ENCODE data around the gene ACSL1. TPM values are rescaled to one million over a fixed set of nuclear protein-coding genes. Genes with fewer than 3 reads are reported as not detected.

Gene ACSL1
- total RNA-seq, 2 experiments from 2014 or later: 14.5 to 15.4 TPM

DNA sequence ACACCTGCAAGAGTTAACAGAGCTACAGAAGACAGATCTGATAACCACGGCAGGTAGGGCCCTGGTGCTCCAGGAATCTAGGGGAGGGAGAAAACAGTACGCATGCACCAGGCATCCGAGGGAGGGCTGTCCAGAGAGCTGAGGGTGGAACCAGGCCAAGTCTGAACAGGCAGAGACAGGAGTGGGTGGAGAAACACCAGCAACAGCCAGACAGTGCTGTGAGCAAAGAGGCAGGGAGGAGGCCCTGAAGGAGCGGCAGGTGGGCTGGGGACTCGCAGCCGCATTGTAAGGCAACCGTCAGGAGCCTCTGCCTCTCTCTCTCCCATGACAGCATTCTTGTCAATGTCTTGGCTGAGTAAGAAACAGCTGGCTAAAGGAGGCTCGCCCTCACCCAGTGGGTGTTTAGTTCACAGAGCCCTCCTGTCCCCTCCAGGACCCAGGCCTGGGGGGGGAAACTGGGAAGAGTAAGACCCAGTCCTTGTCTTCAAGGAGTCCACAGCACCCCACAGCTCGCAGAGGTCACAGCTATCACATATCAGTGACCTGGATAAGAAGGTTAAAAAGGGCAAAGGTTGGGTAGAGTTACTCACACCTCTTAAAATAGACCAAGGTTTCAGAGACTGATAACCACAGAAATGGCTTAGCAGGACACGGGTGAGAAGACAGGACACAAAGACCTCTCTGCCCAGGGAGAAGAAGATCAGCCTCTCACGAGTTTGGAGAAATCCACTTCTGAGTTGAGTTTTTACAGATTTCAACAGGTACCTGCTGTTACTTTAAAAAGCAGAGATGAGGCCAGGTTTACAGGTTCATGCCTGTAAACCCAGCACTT is 10.5 kb downstream of the ACSL1 start:
- ChIA-PET POLR2A (no interaction called here), CTCF (interaction anchor here (0.5 to 1.8 kb wide), 3 partner anchors 8 to 612 kb away, joined by 3 to 12 read pairs (median 4); partner anchors contain the start of gene ACSL1)
- no peaks in the 10 kb centered on the region for H3K27me3 Mint-ChIP-seq
- no peak for DNase-seq
- H3K4me3 Mint-ChIP-seq: no peak overlapping the region
- H3K36me3 Mint-ChIP-seq (ENCODE audit: low read depth): peaks cover 1% of the 10 kb centered on the region
- H3K9me3 Mint-ChIP-seq: no peaks in the 10 kb centered on the region
- peaks cover 37% of the 10 kb centered on the region for H3K4me1 Mint-ChIP-seq
- H3K27ac Mint-ChIP-seq: no peak overlapping the region

DNA sequence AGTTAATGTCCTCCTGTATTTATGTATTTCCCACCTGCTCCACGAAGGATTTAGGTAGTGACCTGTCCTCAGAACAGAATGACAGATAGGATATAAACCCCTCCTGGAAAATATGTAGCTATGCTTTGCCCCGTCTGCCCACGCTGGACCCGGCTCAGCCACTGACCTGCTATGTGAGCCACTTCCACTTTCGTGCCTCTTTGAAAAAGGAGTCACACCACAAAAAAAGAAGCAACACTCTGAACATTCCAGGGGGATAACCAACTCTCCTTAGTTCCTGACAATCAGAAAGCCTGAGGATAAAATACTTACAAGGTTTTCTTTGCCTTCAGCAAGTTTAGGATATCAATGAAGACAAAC is 11.1 kb downstream of the ACSL1 start:
- H3K4me3 Mint-ChIP-seq: no peak overlapping the region
- ChIA-PET POLR2A (no interaction called here), CTCF (interaction anchor here (1.0 to 1.8 kb wide), 2 partner anchors 8 to 11 kb away, joined by 4 to 12 read pairs; partner anchors contain the start of gene ACSL1)
- no peaks in the 10 kb centered on the region for H3K27me3 Mint-ChIP-seq
- DNase-seq: no peak
- peaks cover 33% of the 10 kb centered on the region for H3K4me1 Mint-ChIP-seq
- H3K27ac Mint-ChIP-seq: no peak overlapping the region
- H3K36me3 Mint-ChIP-seq (ENCODE audit: low read depth): peaks cover 1% of the 10 kb centered on the region
- H3K9me3 Mint-ChIP-seq: no peaks in the 10 kb centered on the region

- no peak for DNase-seq
- CTCF ChIA-PET: interaction anchor here (1.2 to 1.4 kb wide), 3 partner anchors 12 to 33 kb away, joined by 3 to 4 read pairs (median 3); no protein-coding TSS in a partner anchor
- POLR2A ChIA-PET: no interaction called here
- Mint-ChIP-seq H3K4me1 (peaks cover 17% of the 10 kb centered on the region), H3K27me3 (no peaks in the 10 kb centered on the region), H3K27ac (no peak overlapping the region), H3K9me3 (no peaks in the 10 kb centered on the region), H3K36me3 (ENCODE audit: low read depth) (peaks cover 1% of the 10 kb centered on the region), H3K4me3 (no peak overlapping the region)
Observed at GRCh38 chr4:184812651-184813181, 13.1 kb downstream of the ACSL1 start.

GRCh38 chr4:184812199-184812542 is 13.6 kb downstream of the ACSL1 start:
- H3K4me1 Mint-ChIP-seq: peaks cover 13% of the 10 kb centered on the region

DNA sequence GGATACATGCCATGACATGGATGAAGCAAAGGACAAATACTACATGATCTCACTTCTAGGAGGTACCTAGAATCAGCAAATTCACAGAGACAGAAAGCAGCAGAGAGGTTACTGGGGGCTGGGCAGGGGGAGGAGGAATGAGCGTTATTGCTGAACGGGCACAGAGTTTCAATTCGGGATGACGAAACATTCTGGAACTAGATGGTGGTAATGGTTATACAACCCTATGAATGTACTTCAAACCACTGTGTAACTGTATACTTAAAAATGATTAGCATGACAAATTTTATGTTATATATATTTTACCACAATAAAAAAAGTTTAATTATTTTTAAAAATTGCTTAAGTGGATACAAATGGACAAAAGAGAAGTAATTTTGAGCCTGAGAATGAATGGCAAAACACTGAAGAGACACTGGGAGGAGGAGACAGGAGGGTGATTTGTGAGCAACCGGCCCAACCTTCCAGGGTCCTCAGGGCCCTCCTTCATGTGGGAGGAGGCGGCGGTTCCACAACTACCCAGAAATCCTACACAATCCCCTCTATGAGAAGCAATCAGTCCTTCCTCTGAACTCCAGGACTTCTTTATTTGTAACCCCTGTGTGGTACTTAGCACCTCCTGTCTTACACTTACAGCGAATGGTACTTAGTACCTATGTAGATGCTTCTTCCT is 14.1 kb downstream of the ACSL1 start:
- POLR2A ChIA-PET: no interaction called here

More at GRCh38 chr4:184812199-184812542, 13.6 kb downstream of the ACSL1 start:
- Mint-ChIP-seq H3K27me3 (no peaks in the 10 kb centered on the region), H3K9me3 (no peaks in the 10 kb centered on the region), H3K36me3 (ENCODE audit: low read depth) (peaks cover 1% of the 10 kb centered on the region), H3K4me3 (no peak overlapping the region), H3K27ac (no peak overlapping the region)
- ChIA-PET POLR2A (no interaction called here), CTCF (no interaction called here)
- no peak for DNase-seq

DNA sequence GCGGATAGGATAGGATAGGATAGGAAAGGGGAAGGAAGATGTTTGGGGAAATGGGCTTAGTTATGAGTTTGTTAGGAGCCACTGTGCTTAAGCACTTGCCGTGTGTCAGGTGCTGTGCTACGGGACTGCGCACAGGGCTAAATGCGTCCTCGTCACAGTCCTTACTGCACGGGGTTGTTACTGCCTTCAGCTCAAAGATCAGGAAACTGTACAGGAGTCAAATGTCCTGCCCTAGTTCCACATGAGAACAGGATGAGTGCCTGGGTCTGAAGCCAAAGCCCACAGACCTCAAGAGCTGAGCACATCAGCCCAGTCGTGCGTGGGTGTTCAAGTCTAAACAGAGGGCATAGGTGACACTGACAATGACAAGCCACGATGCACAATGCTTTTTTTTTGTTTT is 15.0 kb downstream of the ACSL1 start:
- no peak overlapping the region for H3K4me3 Mint-ChIP-seq
- ChIA-PET POLR2A (no interaction called here), CTCF (interaction anchor here (1.0 to 1.4 kb wide), 2 partner anchors 8 to 11 kb away, joined by 4 read pairs; no protein-coding TSS in a partner anchor)
- no peak for DNase-seq
- H3K4me1 Mint-ChIP-seq: peaks cover 6% of the 10 kb centered on the region
- H3K36me3 Mint-ChIP-seq (ENCODE audit: low read depth): peaks cover 1% of the 10 kb centered on the region
- no peak overlapping the region for H3K27ac Mint-ChIP-seq
- no peaks in the 10 kb centered on the region for H3K9me3 Mint-ChIP-seq
- no peaks in the 10 kb centered on the region for H3K27me3 Mint-ChIP-seq

More for the DNA sequence above, 14.1 kb downstream of the ACSL1 start:
- Mint-ChIP-seq H3K27me3 (no peaks in the 10 kb centered on the region), H3K36me3 (ENCODE audit: low read depth) (peaks cover 1% of the 10 kb centered on the region), H3K4me3 (no peak overlapping the region), H3K27ac (no peak overlapping the region), H3K4me1 (peaks cover 11% of the 10 kb centered on the region), H3K9me3 (no peaks in the 10 kb centered on the region)
- CTCF ChIA-PET: no interaction called here
- DNase-seq: no peak

GRCh38 chr4:184808713-184809050 is 17.1 kb downstream of the ACSL1 start:
- DNase-seq: no peak
- no peaks in the 10 kb centered on the region for H3K9me3 Mint-ChIP-seq
- H3K27me3 Mint-ChIP-seq: no peaks in the 10 kb centered on the region
- POLR2A ChIA-PET: no interaction called here
- H3K4me1 Mint-ChIP-seq: peaks cover 5% of the 10 kb centered on the region
- H3K27ac Mint-ChIP-seq: no peak overlapping the region
- H3K36me3 Mint-ChIP-seq (ENCODE audit: low read depth): peaks cover 1% of the 10 kb centered on the region
- H3K4me3 Mint-ChIP-seq: no peak overlapping the region
- CTCF ChIA-PET: no interaction called here

- POLR2A ChIA-PET: no interaction called here
- DNase-seq: no peak
- no peaks in the 10 kb centered on the region for H3K36me3 Mint-ChIP-seq (ENCODE audit: low read depth)
- H3K4me1 Mint-ChIP-seq: peaks cover 5% of the 10 kb centered on the region
- CTCF ChIA-PET: interaction anchor here (1.6 kb wide), 1 partner anchor 28 kb away, joined by 3 read pairs; no protein-coding TSS in a partner anchor
- H3K27me3 Mint-ChIP-seq: no peaks in the 10 kb centered on the region
- no peaks in the 10 kb centered on the region for H3K9me3 Mint-ChIP-seq
- no peak overlapping the region for H3K4me3 Mint-ChIP-seq
- H3K27ac Mint-ChIP-seq: no peak overlapping the region
Observed at GRCh38 chr4:184807797-184808712, 17.7 kb downstream of the ACSL1 start.

- no peaks in the 10 kb centered on the region for H3K27me3 Mint-ChIP-seq
- CTCF ChIA-PET: interaction anchor here (0.7 to 1.6 kb wide), 2 partner anchors 27 to 35 kb away, joined by 3 to 4 read pairs; no protein-coding TSS in a partner anchor
- no peak for DNase-seq
- POLR2A ChIA-PET: no interaction called here
- peaks cover 6% of the 10 kb centered on the region for H3K36me3 Mint-ChIP-seq (ENCODE audit: low read depth)
- H3K27ac Mint-ChIP-seq: no peak overlapping the region
- no peaks in the 10 kb centered on the region for H3K9me3 Mint-ChIP-seq
- peaks cover 5% of the 10 kb centered on the region for H3K4me1 Mint-ChIP-seq
- no peak overlapping the region for H3K4me3 Mint-ChIP-seq
Observed at GRCh38 chr4:184807256-184807655, 18.5 kb downstream of the ACSL1 start.

GRCh38 chr4:184806711-184807110 is 19.1 kb downstream of the ACSL1 start:
- peaks cover 5% of the 10 kb centered on the region for H3K4me1 Mint-ChIP-seq
- no peak for DNase-seq
- CTCF ChIA-PET: interaction anchor here (0.7 to 1.6 kb wide), 2 partner anchors 26 to 35 kb away, joined by 3 to 4 read pairs; no protein-coding TSS in a partner anchor
- H3K36me3 Mint-ChIP-seq (ENCODE audit: low read depth): peaks cover 6% of the 10 kb centered on the region
- no peak overlapping the region for H3K27ac Mint-ChIP-seq
- no peaks in the 10 kb centered on the region for H3K9me3 Mint-ChIP-seq
- POLR2A ChIA-PET: interaction anchor here (0.6 kb wide), 1 partner anchor 753 kb away, joined by 3 read pairs; no protein-coding TSS in a partner anchor
- no peak overlapping the region for H3K4me3 Mint-ChIP-seq
- no peaks in the 10 kb centered on the region for H3K27me3 Mint-ChIP-seq

- H3K4me1 Mint-ChIP-seq: peaks cover 5% of the 10 kb centered on the region
- no peaks in the 10 kb centered on the region for H3K9me3 Mint-ChIP-seq
- no peak for DNase-seq
- no peak overlapping the region for H3K27ac Mint-ChIP-seq
- H3K4me3 Mint-ChIP-seq: no peak overlapping the region
- POLR2A ChIA-PET: interaction anchor here (0.6 kb wide), 1 partner anchor 752 kb away, joined by 3 read pairs; no protein-coding TSS in a partner anchor
- H3K36me3 Mint-ChIP-seq (ENCODE audit: low read depth): peaks cover 6% of the 10 kb centered on the region
- no peaks in the 10 kb centered on the region for H3K27me3 Mint-ChIP-seq
- CTCF ChIA-PET: interaction anchor here (1.1 kb wide), 1 partner anchor 61 kb away, joined by 3 read pairs; no protein-coding TSS in a partner anchor
Observed at GRCh38 chr4:184806229-184806550, 19.6 kb downstream of the ACSL1 start.

GRCh38 chr4:184805462-184806228 is 20.1 kb downstream of the ACSL1 start:
- Mint-ChIP-seq H3K4me3 (no peak overlapping the region), H3K9me3 (no peaks in the 10 kb centered on the region), H3K36me3 (ENCODE audit: low read depth) (peaks cover 6% of the 10 kb centered on the region), H3K27me3 (no peaks in the 10 kb centered on the region), H3K27ac (no peak overlapping the region), H3K4me1 (peaks cover 5% of the 10 kb centered on the region)
- DNase-seq: no peak
- POLR2A ChIA-PET: no interaction called here
- CTCF ChIA-PET: interaction anchor here (1.1 kb wide), 1 partner anchor 60 kb away, joined by 3 read pairs; no protein-coding TSS in a partner anchor

Measured in activated CD4-positive, alpha-beta T cell treated with anti-CD3 and anti-CD28 coated beads, Interleukin-2, amount 10 ng/mL, durations not matched to agents 7 days and 5 days (primary cell).